ENCODE measurements around the gene ARID3B. TPM values are rescaled to one million over a fixed set of nuclear protein-coding genes. Genes with fewer than 3 reads are reported as not detected.

The ARID3B gene
- total RNA-seq, 1 experiment from 2014 or later = 101 TPM

DNA sequence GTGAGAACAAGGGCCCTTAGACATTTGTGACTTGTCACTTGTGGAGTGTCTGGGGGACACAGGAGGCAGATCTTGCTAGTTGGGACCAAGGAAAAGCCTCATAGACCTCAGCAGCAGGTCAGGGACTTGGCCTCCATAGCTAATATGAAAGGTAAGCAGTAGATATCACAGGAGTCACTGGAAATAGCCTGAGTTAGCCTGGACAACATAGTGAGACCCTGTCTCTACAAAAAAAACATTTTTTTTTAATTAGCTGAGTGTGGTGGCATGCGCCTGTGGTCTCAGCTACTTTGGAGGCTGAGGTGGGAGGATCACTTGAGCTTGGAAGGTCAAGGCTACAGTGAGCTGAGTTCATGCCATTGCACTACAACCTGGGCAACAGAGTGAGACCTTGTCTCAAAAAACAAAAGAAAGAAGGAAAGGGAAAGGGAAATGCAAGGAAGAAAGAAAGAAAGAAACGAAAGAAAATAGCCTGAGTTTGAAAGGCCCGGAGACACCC is 37.5 kb downstream of the ARID3B start:
- Histone ChIP-seq H4K20me1 (ENCODE audit: control insufficient read depth, insufficient read depth, insufficient read length) (no peaks in the 10 kb centered on the region), H3K9me3 (ENCODE audit: control insufficient read depth, low read depth, low read length) (no peaks in the 10 kb centered on the region), H4K8ac (replicated peaks; ENCODE audit: insufficient read length, low read depth, low read length) (no peak overlapping the region), H2AK5ac (ENCODE audit: insufficient read length, low read length) (no peak overlapping the region), H3K4me1 (ENCODE audit: insufficient read depth, low read length) (no peaks in the 10 kb centered on the region), H3K4ac (ENCODE audit: low read depth, low read length) (no peak overlapping the region), H3K23ac (ENCODE audit: insufficient read length, low read depth, low read length) (no peak overlapping the region), H4K5ac (ENCODE audit: insufficient read length, low read depth, low read length) (no peak overlapping the region), H3K9ac (ENCODE audit: extremely low read depth, insufficient read length, low read length) (no peak overlapping the region), H3K27ac (ENCODE audit: insufficient read length, low read depth, low read length) (no peak overlapping the region), H2BK5ac (ENCODE audit: insufficient read length, low read length) (no peak overlapping the region), H2BK12ac (ENCODE audit: insufficient read length, low read depth, low read length) (no peak overlapping the region), H3K56ac (ENCODE audit: insufficient read length, low read depth, low read length) (no peak overlapping the region), H3K79me2 (ENCODE audit: insufficient read depth, low read length) (peaks cover 2% of the 10 kb centered on the region; the same call in 1 of the 2 replicates), H3K14ac (ENCODE audit: insufficient read depth, low read length) (no peak overlapping the region), H3T11ph (ENCODE audit: low read length) (no peak overlapping the region), H3K27me3 (ENCODE audit: insufficient read depth, low read length) (no peaks in the 10 kb centered on the region), H2BK120ac (ENCODE audit: low read depth, low read length, poor library complexity, severe bottlenecking) (no peak overlapping the region), H3K79me1 (ENCODE audit: insufficient read depth, low read depth, low read length, poor library complexity, severe bottlenecking) (peaks cover 3% of the 10 kb centered on the region), H3K18ac (ENCODE audit: insufficient read length, low read depth, low read length) (no peak overlapping the region), H2AFZ (ENCODE audit: low read length) (no peak overlapping the region), H3K23me2 (ENCODE audit: insufficient read length, low read depth, low read length, poor library complexity, severe bottlenecking) (no peaks in the 10 kb centered on the region), H4K91ac (ENCODE audit: insufficient read length, low read depth, low read length) (no peak overlapping the region), H3K4me2 (ENCODE audit: insufficient read depth, insufficient read length, low read length) (no peak overlapping the region), H2BK15ac (ENCODE audit: low read depth, low read length) (no peak overlapping the region), H2BK20ac (ENCODE audit: low read depth, low read length, poor library complexity, severe bottlenecking) (no peak overlapping the region)
- H3K27ac Mint-ChIP-seq = no peak overlapping the region; a peak in 1 of 7 replicates
- no peaks in the 10 kb centered on the region for H3K27me3 Mint-ChIP-seq (ENCODE audit: low read depth)
- no CpG with 5 or more reads among the region's 3 CpGs for WGBS (ENCODE audit: extremely low coverage, insufficient read length, low lambda C conversion rate)
- H3K4me1 Mint-ChIP-seq = no peaks in the 10 kb centered on the region
- TF ChIP-seq, protein P1, sequence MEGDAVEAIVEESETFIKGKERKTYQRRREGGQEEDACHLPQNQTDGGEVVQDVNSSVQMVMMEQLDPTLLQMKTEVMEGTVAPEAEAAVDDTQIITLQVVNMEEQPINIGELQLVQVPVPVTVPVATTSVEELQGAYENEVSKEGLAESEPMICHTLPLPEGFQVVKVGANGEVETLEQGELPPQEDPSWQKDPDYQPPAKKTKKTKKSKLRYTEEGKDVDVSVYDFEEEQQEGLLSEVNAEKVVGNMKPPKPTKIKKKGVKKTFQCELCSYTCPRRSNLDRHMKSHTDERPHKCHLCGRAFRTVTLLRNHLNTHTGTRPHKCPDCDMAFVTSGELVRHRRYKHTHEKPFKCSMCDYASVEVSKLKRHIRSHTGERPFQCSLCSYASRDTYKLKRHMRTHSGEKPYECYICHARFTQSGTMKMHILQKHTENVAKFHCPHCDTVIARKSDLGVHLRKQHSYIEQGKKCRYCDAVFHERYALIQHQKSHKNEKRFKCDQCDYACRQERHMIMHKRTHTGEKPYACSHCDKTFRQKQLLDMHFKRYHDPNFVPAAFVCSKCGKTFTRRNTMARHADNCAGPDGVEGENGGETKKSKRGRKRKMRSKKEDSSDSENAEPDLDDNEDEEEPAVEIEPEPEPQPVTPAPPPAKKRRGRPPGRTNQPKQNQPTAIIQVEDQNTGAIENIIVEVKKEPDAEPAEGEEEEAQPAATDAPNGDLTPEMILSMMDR (conservative IDR thresholded peaks at IDR 0.05) = no peak
- no peaks in the 10 kb centered on the region for H3K9me3 Mint-ChIP-seq
- DNase-seq = no peak
- H3K36me3 Mint-ChIP-seq (ENCODE audit: insufficient read depth in 1 of 3, low read depth in 3 of 3) = peaks cover 43 to 85% (median 65%) of the 10 kb centered on the region in 3 experiments
- H3K4me3 Mint-ChIP-seq = no peak overlapping the region; a peak in 1 of 5 replicates
